ENCODE measurements around the gene GNPDA1.

The GNPDA1 gene

DNA sequence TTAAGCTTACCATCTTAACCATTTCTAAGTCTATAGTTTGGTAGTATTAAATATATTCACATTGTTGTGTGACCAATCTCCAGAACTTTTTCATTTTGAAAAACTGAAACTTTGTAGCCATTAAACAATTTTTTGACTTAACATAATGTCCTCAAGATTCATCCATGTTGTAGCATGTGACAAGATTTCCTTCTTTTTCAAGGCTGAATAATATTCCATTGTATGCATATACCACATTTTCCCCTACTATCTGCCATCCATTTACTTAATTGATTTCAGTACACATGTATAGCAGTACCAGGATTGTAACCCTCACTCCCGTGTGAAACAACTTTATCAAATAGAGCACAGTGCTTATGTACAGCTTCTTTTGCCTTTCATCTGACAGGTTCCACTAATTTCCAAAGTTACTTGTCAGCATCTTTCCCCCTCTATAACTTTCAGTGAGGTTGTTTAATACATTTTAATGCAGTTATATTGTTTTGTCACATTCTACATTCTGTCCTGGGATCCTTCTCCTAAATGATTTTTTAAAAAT is 7.4 kb upstream of the GNPDA1 start:
- no peak for DNase-seq

DNA sequence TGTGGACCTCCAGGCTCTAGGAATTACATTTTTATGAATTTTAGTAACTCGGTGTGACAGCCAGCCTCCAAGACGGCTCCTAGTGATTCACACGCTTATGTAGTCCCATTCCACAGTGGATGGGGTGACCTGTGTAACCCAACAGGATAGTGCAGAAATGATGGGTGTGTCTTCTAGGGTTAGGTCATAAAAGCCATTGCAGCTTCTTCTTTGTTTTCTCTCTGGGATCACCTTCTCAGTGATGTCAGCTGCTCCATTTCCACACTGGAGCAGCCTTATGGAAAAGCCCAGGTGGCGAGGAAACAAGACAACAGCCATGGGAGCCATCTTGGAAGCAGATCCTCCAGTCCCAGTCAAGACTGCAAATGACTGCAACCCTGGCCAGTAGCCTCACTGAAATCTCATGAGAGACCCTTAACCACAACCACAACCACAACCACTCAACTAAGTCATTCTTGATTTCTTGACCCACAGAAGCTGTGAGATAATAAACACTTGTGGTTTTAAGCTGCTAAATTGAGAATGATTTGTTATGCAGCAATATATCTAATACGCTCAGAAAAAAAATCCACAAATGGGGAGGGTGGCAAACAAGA is 5.1 kb upstream of the GNPDA1 start:
- DNase-seq, result no peak

DNA sequence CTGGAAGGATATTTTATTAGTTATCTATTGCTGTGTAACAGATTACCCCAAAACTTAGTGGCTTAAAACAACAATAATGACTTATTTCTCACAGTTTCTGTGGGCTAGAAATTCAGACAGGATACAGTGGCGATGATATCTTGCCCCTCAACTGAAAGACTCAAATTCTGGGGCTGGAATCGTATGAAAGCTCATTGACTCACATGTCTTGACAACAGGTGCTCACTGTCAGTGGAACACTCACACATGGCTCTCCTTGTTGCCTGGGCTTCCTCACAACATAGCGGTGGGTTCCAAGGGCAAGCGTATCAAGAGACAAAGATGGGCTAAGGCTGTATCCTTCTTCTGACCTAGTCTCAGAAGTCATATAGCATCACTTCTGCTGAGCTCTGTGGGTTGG is 3.7 kb upstream of the GNPDA1 start:
- DNase-seq, result no peak

DNA sequence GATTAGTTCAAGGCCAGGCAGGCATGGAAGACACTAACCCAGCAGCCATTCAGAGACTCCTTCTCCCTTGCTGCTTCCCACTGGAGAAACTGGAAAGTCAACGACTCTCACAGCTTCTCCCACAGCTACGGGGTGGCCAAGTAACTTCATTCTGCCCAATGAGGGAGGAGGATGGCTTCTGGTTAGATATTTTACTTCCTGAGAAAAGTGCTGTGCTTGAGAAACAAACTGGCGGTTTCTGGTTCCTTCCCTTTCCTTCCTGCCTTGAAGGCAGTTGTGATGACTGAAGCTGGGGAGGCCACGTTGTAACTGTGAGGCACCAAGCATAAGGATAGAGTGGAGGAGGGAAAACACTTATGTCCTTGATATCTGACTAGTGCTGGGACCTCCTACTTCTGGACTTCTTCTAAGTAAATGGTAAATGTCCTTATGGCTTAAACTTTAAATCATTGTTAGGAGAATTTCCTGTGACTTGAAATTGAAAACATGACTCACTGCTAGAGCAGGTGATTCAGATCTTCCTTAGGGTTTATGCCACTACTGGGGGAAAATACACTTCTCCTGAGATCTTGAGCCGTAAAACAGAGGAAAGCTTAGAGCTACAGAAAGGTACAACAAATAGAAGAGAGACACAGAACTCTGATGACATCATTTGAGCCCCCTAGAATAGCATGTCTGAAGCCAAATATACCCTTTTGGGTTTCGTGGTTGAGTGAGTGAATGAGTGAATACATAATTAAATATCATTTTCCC is 3.1 kb upstream of the GNPDA1 start:
- DNase-seq, result no peak

DNA sequence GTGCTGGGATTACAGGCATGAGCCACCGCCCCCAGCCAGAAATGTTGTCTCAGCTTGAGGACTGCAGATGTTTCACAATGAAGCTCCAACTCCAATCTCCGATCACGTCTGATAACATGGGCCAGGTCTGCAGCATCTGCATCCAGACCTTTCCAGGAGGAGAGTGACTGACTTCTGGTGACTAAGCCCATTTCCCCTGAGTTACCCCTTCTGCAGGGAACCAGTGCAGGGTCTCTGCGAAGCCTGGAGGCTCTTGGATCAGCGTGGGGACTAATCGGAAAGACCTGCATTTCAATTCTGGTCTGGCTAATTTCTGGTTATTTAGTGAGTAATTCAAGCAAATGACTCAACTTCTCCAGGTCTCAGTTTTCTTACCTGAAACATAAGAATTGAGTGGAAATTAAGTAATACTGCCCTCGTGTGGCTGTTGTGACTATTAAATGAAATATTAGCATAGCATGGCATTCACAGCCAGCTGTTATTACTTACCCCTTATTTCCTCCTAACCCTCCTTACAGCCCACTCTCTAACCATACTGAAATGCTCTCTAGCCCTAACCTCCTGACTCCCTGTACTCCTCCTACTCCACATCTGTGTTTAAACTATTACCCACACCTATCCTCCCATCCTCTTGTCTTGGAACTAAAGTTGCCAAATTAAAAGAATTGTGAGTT is 2.2 kb upstream of the GNPDA1 start:
- DNase-seq, result peak; percentile 38

DNA sequence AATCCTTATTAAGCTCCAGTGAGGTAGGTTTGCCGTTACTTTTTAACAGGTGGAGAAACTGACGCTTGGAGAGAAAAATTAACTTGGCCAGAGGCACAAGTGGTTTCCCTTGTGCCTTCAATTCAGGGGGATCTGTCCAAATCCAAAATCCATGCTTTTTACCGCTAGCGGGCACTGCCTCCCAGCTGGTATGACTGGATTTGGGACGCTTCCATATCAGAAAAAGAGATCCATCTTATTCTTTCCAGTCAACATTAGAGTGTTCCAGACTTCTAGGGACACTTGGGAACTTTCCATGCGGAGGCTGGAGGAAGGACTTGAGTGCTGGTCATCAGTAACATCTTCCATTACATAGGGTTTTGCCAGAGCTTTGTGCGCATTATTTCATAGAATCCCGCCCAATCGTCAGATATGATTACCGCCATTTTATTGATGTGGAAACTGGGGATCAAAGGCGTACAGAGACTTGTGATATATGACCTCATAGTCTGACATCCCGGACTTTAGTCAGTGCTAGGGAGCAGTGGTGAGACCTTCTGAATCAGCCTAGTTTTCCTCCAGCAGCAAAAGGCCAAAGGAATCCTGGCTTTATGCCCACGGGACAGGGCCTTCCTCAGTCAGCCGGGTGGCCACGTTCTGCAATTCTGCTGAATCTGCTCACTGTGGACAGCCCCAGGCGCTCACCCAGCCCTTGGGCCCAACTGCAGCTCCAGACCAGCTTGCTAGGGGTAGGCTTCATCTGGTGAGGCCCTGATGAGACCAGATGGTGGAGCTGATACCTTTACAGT is 1.1 kb upstream of the GNPDA1 start:
- DNase-seq, result no peak

DNA sequence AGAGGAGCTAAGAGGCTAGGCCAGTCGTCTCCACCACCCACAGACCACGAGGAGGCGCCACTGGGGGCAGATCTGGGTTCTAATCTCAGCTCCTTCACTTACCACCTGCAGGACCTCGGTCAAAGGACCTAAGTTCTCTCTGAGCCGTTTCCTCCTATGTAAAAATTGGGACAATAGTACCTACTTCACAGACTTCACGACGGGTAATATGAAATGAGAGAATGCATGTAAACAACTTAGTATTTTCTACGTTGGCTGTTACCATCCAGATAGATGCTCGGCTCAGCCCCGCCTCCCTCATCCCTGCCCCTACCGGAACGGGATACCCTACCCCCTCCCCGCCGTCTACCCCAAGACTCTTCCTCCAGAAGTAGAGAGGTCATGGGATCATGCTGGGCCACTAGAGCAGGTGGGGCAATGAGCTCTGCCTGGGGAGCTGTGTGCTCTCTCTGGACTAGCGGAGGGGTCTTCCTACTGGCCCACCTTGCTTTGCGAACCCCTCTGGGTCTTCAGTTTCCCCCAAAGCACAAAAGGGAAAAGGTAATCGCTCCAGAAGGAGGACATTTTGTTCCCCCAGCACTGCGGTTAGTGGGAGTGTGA is 541 bp downstream of the GNPDA1 start:
- no peak for DNase-seq

DNA sequence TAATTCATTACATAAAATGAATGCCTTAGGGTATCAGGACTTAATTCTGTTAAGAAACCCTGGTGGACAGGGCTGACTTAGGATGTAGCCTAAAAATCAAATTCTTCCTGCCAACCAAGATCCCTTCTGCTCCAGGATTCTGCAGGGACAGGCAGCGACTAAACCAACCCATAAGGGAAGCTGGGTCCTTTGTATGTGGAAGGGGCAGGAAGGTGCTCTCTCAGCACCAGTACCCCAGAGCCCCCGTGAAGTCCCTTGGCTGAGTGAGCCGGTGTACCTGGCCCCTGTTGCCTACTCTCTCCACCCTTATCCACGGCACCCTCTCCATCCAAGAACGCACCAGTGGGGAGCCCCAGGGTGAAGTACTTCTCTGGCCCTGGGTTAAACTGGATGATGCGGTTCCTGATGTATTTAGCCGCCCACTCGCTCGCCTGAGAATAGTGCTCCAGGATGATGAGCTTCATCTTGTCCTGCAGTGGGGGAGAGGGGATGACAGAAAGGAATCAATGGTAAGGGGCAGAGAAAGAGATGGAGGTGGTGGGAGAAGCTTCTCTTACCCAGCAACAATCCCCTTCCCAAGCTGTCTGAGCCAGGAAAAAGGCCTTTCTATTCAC is 1.1 kb downstream of the GNPDA1 start:
- no peak for DNase-seq

DNA sequence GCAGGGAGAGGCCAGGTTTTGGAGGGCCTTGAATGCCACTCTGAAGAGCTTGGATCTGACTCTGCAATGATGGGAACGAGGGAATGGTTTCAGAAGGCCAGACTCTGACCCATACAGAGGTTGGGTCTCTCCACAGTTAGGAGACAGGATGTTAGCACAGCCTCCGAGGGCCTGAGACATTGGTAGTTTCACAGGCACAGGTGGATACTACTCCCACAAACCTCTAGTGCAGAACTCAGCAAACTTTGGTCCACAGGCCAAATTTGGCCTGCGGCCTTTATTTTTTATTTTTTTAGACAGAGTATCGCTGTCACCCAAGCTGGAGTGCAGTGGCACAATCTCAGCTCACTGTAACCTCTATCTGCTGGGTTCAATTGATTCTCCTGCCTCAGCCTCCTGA is 2.9 kb downstream of the GNPDA1 start:
- no peak for DNase-seq

DNA sequence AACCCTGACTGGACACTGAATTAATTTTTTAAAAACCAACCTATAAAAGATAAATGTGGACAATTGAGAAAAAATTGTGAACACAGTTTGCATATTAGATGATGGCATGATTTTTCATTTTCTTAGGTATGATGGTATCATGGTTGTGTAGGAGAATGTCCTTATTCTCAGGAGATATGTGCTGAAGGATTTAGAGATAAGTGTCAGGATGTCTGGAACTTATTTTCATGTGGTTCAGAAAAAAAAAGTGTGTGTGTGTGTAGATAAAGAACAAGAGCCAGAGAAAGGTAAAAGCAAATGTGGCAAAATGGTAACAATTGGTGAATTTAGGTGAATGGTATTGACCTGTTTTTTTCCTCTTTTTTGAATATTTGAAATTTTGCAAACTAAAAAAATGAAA is 4.0 kb downstream of the GNPDA1 start:
- DNase-seq, result no peak

DNA sequence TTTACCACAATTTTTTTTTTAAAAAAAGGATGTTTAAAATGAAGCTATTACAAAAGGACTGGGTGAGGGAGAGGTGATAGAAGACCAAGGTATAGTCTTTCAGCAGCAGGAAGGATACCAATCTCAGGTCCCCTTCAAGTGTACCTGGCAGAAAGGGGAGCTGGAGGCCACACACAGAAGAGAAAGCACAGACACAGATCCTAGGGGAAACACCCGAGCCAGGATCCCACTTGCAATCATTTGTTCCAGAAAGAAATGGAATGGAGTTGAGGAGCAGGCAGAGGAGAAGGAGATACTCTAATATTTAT is 5.6 kb downstream of the GNPDA1 start:
- DNase-seq, result no peak

DNA sequence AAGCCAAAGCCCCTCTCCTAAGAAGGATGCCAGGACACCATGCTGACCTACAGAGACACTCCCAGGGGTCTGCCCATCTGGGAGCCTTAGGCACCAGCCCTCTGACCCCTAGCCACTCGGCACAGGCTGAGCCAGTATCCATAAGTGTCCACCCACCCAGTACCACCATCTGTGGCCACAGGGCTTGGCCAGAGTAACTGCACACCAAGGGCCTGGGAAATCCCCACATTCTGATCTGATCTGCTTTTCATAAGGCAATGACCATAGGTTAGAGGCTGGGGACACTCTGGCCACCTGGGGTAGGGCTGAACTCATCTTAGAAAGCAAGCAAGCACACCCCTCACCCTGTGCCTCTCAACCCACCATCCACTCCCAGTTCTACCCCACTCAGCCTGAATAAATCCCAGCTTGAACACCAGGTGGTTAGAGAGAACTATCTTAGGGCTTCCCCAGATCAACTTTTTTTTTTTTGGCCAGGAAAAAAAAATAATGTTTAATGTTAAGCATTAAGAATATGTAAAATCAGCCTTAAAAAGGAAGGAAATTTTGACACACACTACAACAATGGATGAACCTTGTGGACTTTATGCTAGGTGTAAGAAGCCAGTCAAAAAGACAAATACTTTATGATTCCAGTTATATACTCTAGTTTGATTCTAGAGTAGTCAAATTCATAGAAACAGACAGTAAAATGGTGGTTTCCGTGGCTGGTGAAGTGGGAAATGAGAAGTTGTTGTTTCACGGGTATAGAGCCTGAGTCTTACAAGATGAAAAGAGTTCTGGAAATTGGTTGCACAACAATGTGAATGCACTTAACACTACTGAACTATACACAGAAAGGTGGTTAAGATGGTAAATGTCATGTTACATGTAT is 6.2 kb downstream of the GNPDA1 start:
- no peak for DNase-seq

DNA sequence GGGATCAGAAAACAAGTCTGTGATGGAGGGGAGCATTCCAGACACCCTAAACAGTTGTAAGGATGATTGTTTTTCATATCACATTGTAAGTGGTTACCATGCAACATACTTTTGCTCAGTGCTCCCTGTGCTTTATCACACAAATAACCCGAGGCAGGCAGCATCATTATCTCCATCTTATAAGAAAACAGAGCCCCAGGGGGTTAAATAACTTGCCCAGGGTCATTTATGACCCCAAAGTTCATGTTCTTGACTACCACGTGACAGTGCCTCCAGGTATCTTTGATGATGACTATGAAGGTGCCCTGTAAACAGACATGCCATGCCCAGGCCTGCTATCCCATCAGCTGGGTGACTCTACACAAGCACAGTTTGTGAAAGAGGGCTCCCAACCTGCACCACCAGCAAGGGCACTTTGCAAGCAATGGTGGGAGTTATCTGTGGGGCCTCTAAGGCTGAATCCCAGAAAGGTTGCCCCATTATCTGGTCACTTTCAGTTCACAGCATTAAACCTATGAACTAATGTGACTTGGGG is 9.5 kb downstream of the GNPDA1 start:
- DNase-seq, result no peak

DNA sequence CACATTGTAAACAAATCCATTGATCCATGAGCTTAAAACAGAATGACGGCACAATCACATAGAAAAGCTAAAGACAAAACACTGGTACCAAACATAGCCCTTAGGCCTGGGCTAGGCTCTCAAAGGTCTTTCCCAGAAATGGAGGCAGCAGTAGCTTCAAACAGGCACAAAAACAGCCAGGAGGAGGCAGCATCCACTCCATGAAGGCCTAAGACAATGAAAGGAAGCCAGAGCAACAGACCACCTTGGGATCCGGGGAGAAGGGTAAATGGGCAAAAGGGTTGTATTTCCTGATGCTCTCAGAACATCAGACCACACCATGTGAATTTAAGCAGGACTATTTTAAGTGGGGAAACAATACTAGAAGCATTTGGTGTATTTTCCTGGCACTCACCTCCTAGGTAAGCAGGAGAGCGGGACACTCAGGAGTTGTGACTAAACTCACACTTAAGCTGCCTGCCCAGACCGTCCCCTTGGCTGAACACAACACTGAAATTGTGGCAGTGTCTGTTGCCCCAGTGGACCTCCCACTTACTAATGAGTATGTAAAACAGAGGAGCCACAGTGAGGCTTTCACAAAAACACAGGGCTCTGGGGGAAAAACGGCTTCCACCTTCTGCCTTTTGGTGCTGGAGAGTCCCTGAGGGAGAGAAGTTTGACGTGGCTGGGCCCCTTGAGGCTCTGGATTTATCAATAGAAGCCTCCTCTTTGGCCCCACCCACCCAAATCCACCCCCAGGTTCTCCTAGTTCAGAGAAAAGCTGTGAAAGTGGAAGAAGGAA is 11.9 kb downstream of the GNPDA1 start:
- DNase-seq, result no peak

DNA sequence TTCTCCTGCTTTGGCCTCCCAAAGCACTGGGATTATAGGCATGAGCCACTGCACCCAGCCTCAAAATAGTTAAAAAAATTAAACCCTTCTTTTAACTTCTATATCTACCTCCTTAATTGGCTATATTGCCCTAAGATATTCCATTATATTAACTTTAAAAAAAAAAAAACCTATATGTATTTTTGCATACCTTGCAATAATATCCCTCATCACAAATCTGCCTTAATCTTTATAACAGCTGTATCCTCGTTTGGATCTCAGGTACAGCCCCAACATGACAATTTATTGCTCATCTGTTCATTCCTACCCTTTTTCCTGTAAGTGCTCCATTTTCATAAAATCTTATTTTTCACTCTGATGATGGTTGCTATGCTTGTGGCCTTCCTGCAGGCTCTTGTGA is 12.7 kb downstream of the GNPDA1 start:
- no peak for DNase-seq

DNA sequence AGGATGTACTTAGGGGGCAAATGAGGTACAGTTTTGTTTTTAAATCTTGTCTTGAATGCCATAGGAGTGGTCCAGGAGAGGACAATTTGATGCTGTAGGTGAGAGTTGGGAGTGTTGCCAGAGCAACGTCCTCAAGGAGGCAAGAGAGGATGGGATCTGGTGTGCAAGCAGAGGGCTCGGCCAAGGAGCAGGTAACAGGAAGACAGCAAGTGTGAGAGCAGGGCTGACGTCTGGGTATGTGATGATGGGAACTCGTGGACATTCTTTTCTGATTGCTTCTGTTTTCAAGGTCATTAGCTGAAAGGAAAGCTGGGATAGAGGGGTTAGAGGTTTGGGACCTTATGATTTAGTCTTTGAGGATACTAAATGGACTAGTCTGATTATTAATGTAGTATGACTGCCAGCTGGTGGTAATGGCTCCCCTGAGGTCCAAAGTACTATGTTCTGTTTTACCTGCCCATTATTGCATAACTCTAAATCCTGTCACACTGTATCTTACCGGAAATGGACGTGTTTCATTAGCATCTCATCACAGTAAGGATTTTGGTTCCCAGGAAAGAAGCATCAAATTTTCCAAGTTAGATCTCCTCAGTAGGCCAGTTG is 15.4 kb downstream of the GNPDA1 start:
- no peak for DNase-seq

DNA sequence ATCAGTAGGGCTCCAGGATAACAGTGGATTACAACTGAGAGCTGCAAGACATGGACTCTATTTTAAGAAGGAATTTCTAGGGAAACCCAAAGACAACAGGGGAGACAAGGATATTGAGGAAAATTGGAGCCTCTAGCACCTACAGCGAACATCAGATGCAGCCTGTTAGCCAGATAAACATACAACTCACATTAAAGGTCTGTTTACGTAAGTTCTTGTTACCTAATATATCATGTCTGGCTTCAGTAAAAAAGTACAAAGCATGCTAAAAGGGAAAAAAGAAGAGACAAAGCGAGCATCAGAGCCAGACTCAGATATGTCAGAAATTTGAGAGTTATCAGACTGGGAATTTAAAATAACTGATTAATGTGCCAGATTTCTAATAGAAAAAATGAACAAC is 17.2 kb downstream of the GNPDA1 start:
- no peak for DNase-seq

DNA sequence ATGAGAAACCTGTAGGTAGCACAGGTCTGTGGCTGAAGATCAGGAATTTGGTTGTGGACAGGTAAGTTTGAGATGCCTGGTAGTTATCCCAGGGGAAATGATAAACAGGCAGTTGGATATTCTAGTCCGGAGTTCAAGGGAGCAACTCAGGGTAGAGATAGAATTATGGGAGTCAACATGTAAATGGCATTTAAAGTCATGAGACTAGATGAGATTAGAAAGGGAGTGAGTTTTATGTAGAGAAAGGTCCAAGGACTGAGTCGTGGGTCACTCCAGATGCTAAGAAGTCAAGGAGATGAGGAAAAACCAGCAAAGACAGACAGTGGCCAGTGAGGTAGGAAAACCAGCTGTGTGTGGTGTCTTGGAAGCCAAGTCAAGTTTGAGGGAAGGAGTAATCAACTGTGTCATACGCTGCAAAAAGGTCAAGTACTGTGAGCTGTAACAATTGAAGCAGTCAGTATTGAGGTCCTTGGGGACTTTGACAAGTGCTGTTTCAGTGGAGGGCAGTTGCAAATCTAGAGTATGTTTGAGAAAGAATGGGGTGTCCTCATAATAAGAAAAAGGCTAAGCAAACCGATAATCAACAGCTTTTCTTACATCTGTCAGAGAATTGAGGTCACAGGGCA is 18.2 kb downstream of the GNPDA1 start:
- no peak for DNase-seq

DNA sequence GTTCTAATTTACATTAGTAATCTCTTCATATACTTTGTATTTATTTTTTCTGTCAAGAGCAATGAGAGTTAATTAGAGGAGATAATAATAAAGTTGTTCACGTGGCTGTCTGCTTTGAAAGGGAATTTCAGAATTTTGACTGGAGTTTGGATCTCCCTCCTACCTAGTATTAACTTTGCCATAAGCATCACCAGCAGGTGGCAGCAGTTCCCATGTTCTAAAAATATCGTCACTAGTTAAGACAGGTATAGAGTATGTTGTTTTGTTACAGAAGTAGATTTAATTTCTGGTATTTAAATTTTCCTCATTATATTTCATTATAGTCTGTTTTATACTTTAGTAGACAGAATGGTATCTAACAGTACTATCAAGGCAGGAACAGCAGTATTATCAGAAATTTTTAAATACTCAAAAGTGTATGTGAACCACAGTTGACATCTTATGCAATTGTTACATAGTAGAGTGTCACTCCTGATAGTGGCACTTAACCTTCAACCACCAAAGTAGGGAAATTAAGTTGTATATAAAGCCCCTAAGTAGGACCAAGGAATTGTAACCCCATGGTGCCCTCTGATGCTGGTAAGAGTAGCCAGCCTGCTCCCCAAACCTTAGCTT is 20.4 kb downstream of the GNPDA1 start:
- no peak for DNase-seq
